Prostate gland (tissue), 2 donors: ENCODE measurements around the gene GLIPR2.

Experiments
- CTCF ChIP-seq, 4 experiments: fragments of 200-600 bp in 2 of 4; fragments of 450-650 bp in 2 of 4; sonication (generic) in 2 of 4; IDR thresholded peaks; 1 replicate in 3 of 4; 2 replicates in 1 of 4; pipeline ENCODE4 v1.5.1; 2016 to 2019; ENCODE audit warnings: antibody characterized with exemption in 4 of 4, mild to moderate bottlenecking in 2 of 4, moderate library complexity in 2 of 4
- POLR2A ChIP-seq: fragments of 450-650 bp; IDR thresholded peaks from one replicate; pipeline ENCODE4 v1.6.1; 2016; ENCODE audit warnings: antibody characterized with exemption, mild to moderate bottlenecking
- POLR2AphosphoS5 ChIP-seq: sonication (generic); formaldehyde crosslinking; IDR thresholded peaks from one replicate; pipeline ENCODE4 v1.6.1; 2017; ENCODE audit warnings: antibody characterized with exemption

GRCh38 chr9:36145970-36146369 lies 9.4 kb downstream of the GLIPR2 start:
- TF ChIP-seq CTCF (IDR thresholded peaks at IDR 0.05) (no peak), POLR2A (no peak), POLR2AphosphoS5 (no peak)
